Loucy (cell line): ENCODE results near the gene ADIPOR2.

Source experiments
- H2AFZ ChIP-seq: fragments of 200-600 bp; sonication (generic); 2 replicates; pipeline ENCODE4 v1.6.0; 2016; ENCODE audit warnings: antibody characterized with exemption, mild to moderate bottlenecking, low read length, moderate library complexity
- H3F3A ChIP-seq: fragments of 200-600 bp; 2 replicates; pipeline ENCODE4 v1.6.0; 2016; ENCODE audit warnings: antibody characterized with exemption, low read depth, mild to moderate bottlenecking
- H3K27me3 ChIP-seq: fragments of 200-600 bp; sonication (generic); 2 replicates; pipeline ENCODE4 v1.6.1; 2014; ENCODE audit warnings: low read length, mild to moderate bottlenecking; ENCODE audit not compliant: insufficient read depth, poor library complexity, severe bottlenecking
- H3K36me3 ChIP-seq: fragments of 200-600 bp; sonication (generic); 2 replicates; pipeline ENCODE4 v1.6.1; 2016; ENCODE audit warnings: low read length; ENCODE audit not compliant: insufficient read depth
- H3K4me1 ChIP-seq: fragments of 200-600 bp; sonication (generic); 2 replicates; pipeline ENCODE4 v1.5.1; 2014; ENCODE audit warnings: low read length, mild to moderate bottlenecking; ENCODE audit not compliant: insufficient read depth, poor library complexity, severe bottlenecking
- H3K4me2 ChIP-seq: fragments of 200-600 bp; sonication (generic); 2 replicates; pipeline ENCODE4 v1.6.0; 2014; ENCODE audit warnings: antibody characterized with exemption, low read length, low read depth, mild to moderate bottlenecking; ENCODE audit not compliant: poor library complexity, severe bottlenecking
- H3K4me3 ChIP-seq: fragments of 200-600 bp; sonication (generic); 2 replicates; pipeline ENCODE4 v1.5.1; 2014; ENCODE audit warnings: low read length, mild to moderate bottlenecking, mixed read lengths; ENCODE audit not compliant: poor library complexity, severe bottlenecking
- H3K79me2 ChIP-seq: fragments of 200-600 bp; sonication (generic); 2 replicates; pipeline ENCODE4 v1.6.1; 2014; ENCODE audit warnings: low read length; ENCODE audit not compliant: insufficient read depth
- H3K9ac ChIP-seq: fragments of 200-600 bp; sonication (generic); 2 replicates; pipeline ENCODE4 v1.6.0; 2014; ENCODE audit warnings: mild to moderate bottlenecking, low read depth, low read length, moderate library complexity; ENCODE audit not compliant: poor library complexity, severe bottlenecking
- H3K9me2 ChIP-seq: fragments of 200-600 bp; sonication (generic); replicated peaks from 2 replicates; pipeline ENCODE4 v1.6.1; 2016; ENCODE audit warnings: low read depth, low read length, mixed read lengths
- H3K9me3 ChIP-seq: fragments of 200-600 bp; sonication (generic); 2 replicates; pipeline ENCODE4 v1.6.1; 2014; ENCODE audit warnings: mild to moderate bottlenecking, antibody characterized with exemption, low read length, low read depth; ENCODE audit not compliant: insufficient read depth
- H4K20me1 ChIP-seq: fragments of 200-600 bp; sonication (generic); 2 replicates; pipeline ENCODE4 v1.6.0; 2014; ENCODE audit warnings: antibody characterized with exemption, low read length, mild to moderate bottlenecking; ENCODE audit not compliant: insufficient read depth, poor library complexity, severe bottlenecking
- CTCF ChIP-seq: fragments of 200-600 bp; sonication (generic); conservative IDR thresholded peaks from 2 replicates; pipeline ENCODE4 v1.5.1; 2014; ENCODE audit warnings: mild to moderate bottlenecking, antibody characterized with exemption, low read length
- EZH2phosphoT487 ChIP-seq: fragments of 200-600 bp; IDR thresholded peaks from 2 replicates; pipeline ENCODE4 v1.6.1; 2018; ENCODE audit warnings: antibody characterized with exemption, mild to moderate bottlenecking, moderate library complexity, borderline replicate concordance

ADIPOR2 gene

DNA sequence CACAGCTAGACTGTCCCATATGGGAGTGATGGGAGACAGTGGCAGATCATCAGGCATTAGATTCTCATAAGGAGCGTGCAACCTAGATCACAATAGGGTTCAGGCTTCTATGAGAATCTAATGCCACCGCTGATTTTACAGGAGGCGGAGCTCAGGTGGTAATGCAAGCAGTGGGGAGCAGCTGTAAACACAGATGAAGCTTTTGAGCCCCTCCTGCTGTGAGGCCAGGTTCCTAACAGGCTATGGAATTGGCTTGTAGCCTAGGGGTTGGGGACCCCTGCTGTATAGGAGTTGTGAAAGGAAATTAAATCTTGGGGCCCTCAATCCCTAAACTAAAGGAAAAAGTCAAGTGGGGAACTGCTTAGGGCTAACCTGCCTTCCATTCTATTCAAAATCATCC lies 29.6 kb downstream of the ADIPOR2 start:
- Histone ChIP-seq H3K4me2 (no peak overlapping the region), H3K36me3 (peaks cover 9% of the 10 kb centered on the region; the same call in 1 of the 2 replicates), H2AFZ (no peak overlapping the region), H4K20me1 (peaks cover 22% of the 10 kb centered on the region), H3K4me3 (no peak overlapping the region), H3K4me1 (no peaks in the 10 kb centered on the region), H3K9ac (no peak overlapping the region), H3F3A (no peaks in the 10 kb centered on the region), H3K9me3 (peaks cover 6% of the 10 kb centered on the region; the same call in 1 of the 2 replicates), H3K27me3 (no peaks in the 10 kb centered on the region), H3K79me2 (peaks cover 95% of the 10 kb centered on the region), H3K9me2 (no peaks in the 10 kb centered on the region)
- TF ChIP-seq CTCF: no peak
- TF ChIP-seq EZH2phosphoT487: no peak

- peaks cover 90% of the 10 kb centered on the region for H3K79me2 ChIP-seq
- no peaks in the 10 kb centered on the region for H3K9me2 ChIP-seq
- TF ChIP-seq CTCF: no peak
- H3F3A ChIP-seq: no peaks in the 10 kb centered on the region
- no peaks in the 10 kb centered on the region for H3K4me1 ChIP-seq
- H3K27me3 ChIP-seq: no peaks in the 10 kb centered on the region
- peaks cover 9% of the 10 kb centered on the region; the same call in 1 of the 2 replicates for H3K36me3 ChIP-seq
- H3K4me2 ChIP-seq: no peak overlapping the region
- no peaks in the 10 kb centered on the region for H3K9me3 ChIP-seq
- H3K9ac ChIP-seq: no peak overlapping the region
- H2AFZ ChIP-seq: no peak overlapping the region
- peaks cover 23% of the 10 kb centered on the region for H4K20me1 ChIP-seq
- H3K4me3 ChIP-seq: no peak overlapping the region
Observed at GRCh38 chr12:1723721-1724120, 32.9 kb downstream of the ADIPOR2 start.

GRCh38 chr12:1724250-1724649 lies 33.4 kb downstream of the ADIPOR2 start:
- Histone ChIP-seq H3F3A (no peaks in the 10 kb centered on the region), H3K9me2 (no peaks in the 10 kb centered on the region), H3K79me2 (peaks cover 88% of the 10 kb centered on the region), H3K27me3 (no peaks in the 10 kb centered on the region), H3K4me1 (no peaks in the 10 kb centered on the region), H4K20me1 (peaks cover 17% of the 10 kb centered on the region), H2AFZ (no peak overlapping the region), H3K36me3 (peaks cover 9% of the 10 kb centered on the region; the same call in 1 of the 2 replicates), H3K4me2 (no peak overlapping the region), H3K9me3 (no peaks in the 10 kb centered on the region), H3K9ac (no peak overlapping the region), H3K4me3 (no peak overlapping the region)
- TF ChIP-seq EZH2phosphoT487 (no peak), CTCF (no peak)
